H1 (cell line): ENCODE measurements around the gene GPR26.

Source experiments
- POLR2AphosphoS5 ChIP-seq: IDR thresholded peaks from 2 replicates; pipeline ENCODE4 v1.6.1; 2011; ENCODE audit warnings: low read depth, low read length
- RBBP5 ChIP-seq: IDR thresholded peaks from 2 replicates; pipeline ENCODE4 v1.7.1; 2012; ENCODE audit warnings: low read depth, mild to moderate bottlenecking, inconsistent platforms, low read length, moderate library complexity, borderline replicate concordance

DNA sequence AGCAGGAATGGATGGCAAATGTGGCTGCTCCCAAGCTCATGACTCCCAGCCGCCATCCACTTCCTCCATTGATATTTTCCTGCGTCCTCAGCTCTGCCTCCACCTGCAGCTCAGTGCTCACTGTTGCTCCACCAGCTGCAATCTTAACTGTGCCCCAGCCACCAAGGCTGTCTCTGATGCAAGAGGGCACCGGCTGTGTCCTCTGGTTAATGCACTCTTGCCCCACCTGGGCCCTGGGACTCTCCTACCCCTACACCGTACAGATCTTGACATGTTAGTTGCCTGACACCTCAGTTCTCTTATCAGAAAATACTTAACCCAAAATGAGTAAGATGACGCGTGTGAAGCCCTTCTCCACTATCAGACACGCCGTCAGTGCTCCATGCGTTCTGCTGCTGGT is 45.5 kb upstream of the GPR26 start:
- TF ChIP-seq POLR2AphosphoS5 (no peak), RBBP5 (no peak)
